CMK (cell line): ENCODE data around the gene PRICKLE2.

Experiments used
- DNase-seq: peaks from one replicate; pipeline ENCODE4 v3.0.0-alpha.2; 2010; ENCODE audit warnings: low read depth

Gene PRICKLE2

DNA sequence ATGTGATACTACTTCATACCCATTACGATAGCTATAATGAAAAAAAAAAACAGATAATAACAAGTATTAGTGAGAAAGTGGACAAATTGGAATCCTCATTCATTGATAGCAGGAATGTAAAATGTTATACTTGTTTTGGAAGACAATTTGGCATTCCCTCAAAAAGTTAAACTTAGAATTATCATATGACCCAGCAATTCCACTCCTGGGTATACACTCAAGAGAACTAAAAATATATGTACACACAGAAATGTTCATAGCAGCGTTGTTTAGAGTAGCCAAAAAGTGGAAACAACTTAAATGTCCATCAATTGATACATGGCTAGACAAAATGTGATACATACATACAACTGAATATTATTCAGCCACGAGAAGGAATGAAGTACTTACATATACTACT lies 69.9 kb downstream of the PRICKLE2 start:
- no peak for DNase-seq

- no peak for DNase-seq
These were observed 72.4 kb downstream of the PRICKLE2 start for GRCh38 chr3:64152676-64153466.

- no peak for DNase-seq
These were observed 73.2 kb downstream of the PRICKLE2 start for GRCh38 chr3:64152086-64152485.

DNA sequence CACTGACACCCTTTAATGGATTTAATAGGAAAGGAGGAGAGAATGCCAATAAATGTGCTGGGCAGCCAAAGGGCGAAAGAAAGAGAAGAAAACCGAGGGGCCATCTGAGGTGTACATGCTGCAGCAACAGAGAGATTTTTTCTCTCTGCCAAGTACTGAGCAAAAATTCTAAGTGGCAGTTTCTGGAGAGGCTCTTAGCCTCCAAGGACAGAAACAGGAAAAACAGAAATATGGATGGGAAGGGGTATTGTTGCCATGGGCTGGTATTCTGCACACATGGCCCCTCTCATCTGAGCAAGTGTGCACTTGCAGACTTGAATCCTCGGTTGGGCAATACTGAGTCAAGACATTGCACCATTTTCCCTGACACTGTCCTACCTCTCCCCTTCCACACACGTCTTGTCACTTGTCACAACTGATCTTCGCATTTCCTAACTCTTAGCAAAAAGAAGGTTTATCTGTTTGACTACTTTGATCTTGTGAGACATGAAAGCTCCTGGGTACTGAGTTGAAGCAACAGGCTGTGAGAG lies 73.9 kb downstream of the PRICKLE2 start:
- DNase-seq = no peak

DNA sequence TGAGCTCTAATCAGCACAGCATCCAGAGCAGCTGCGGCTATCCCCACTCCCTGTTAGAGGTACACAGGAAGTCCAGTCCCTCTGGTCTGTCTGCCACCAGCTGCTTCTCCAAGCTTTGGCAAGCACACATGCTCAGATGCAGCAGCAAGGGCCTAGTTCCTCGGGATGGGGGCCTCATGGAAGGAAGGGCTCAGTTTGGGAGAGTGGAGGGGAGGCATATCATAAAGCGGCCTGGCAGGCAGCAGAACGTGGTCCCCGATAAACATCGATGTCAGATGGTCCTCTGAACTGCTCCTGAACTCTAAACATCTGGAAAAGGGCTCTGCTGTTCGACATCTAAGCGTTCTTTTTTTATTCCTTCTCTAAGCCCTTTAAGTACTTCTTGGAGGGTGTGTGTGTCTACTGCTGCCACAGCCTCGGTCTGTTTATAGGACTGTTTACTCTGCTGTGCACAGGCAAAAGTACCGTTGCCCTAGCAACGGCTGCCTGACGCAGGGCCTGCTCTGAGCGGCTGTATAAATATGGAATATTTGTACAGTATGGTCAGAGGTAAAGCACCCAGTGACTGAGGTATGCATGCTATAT lies 74.6 kb downstream of the PRICKLE2 start:
- DNase-seq = no peak

- no peak for DNase-seq
These were observed 75.4 kb downstream of the PRICKLE2 start for GRCh38 chr3:64149886-64150285.

- no peak for DNase-seq
These were observed 76.2 kb downstream of the PRICKLE2 start for GRCh38 chr3:64148955-64149653.

DNA sequence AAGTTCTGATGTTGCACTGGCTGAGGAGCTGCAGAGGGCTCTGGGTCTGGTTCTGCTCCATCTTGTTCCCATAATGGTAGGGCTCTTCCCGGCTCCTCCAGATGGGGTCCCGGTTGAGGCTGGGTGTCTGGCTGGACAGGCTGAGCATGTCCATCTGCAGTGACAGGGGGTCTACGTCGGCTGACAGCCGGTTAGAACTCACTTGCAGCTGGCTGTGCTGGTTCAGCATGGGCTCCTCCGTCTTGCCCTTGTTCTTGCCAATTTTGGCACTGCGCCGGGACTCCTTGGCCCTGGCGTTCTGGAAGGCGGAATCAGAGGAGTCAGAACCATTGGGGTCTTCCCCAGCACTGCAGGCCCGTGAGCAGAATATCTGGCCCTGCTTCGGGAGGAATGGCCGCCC lies 78.1 kb downstream of the PRICKLE2 start:
- DNase-seq = no peak

DNA sequence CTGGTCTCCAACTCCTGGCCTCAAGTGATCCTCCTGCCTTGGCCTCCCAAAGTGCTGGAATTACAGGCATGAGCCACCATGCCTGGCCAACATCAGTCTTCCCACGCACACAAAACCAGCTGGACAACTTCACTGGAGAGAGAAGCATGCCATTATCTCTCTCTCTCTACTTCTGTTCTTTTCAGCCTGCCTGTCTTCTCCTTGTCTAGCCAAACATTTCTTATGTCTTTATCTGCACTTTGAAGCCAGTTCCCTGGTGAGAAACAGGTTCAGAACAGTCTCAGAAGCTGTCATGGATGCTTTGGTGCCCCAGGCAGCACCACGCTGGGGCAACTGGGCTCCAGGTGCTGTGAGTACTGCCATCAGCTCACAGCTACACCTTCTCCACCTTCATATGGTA lies 79.8 kb downstream of the PRICKLE2 start:
- no peak for DNase-seq

DNA sequence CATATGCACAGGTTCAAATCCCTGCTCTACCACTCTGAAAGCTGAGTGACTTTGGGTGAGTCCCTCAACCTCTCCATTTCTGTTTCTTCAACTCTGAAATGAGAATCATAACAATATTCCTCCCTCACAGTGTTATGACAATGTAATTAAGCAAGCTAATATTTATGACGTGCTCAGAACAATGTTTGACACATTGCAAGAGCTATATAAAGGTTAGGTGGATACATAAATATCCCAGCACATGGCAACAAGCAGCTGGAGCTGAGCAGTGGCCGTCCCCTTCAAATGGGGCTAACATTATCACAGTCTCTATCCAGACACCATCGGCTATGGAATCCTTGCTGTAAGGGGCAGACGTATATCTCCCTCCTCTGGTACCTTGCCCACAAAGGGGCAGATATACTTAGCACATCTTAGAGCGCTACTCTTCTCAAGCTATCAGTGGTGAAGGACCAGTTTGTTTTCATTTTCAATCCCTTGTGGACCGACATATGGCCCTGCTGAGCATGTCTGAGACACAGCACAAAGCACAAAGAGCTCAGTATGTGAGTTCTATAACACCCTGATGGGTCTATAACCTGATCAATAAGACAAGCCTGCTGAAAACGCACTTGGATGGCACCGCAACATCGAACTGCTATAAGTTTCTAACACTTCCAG lies 80.9 kb downstream of the PRICKLE2 start:
- DNase-seq = no peak

- DNase-seq = no peak
These were observed 81.7 kb downstream of the PRICKLE2 start for GRCh38 chr3:64143409-64144130.

- no peak for DNase-seq
These were observed 83.8 kb downstream of the PRICKLE2 start for GRCh38 chr3:64141476-64141875.

DNA sequence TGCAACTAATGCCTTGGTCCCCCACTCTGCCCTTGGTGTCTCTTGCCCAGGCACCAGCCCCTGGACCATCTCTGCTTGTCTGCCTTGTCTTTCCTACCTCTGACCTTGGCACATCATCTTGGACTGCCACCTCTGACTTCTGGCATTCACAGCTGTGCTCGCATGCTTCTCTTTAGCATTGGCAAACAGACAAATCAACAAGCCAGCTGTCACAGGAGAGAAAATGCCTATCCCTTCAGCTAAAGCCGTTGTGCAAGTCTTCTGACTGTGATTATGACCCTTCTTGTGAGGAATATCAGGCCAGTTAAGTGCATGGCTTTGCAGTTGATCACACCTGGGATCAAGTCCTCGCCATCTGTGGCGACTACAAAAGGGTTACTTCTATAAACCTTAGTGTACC lies 84.6 kb downstream of the PRICKLE2 start:
- no peak for DNase-seq

DNA sequence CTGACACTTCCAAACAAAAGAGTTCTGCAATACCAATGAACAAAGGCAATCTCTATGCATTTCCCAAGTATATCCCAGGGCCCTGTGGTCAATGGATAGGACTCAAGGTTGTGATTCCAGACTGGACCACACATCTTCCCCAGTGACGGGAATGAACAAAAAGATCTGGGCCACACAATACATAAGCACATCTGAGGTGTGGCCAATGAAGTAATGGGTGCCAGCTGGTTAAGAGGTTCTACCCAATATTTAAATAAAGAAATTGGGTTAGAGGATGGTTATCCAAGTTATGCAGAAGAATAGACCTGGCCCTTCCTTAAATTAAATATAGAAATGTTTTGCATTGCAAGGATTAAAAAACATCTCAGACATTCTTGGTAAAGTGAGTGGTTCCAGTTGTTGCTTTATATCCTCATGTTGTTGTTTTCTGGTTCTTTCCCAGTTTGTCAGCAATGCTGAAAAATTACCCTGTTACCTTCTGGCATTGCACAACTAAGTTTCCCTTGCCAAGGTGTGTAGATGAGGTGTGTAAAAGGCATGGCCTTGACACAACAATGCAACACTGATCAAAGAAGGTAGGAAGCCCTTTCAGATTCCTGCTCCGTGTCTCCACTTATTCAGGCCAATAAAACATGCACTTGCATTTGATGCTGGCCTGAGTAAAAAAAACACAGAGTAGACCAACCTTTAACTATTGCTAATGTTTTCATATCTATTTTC lies 86.5 kb downstream of the PRICKLE2 start:
- DNase-seq = no peak

DNA sequence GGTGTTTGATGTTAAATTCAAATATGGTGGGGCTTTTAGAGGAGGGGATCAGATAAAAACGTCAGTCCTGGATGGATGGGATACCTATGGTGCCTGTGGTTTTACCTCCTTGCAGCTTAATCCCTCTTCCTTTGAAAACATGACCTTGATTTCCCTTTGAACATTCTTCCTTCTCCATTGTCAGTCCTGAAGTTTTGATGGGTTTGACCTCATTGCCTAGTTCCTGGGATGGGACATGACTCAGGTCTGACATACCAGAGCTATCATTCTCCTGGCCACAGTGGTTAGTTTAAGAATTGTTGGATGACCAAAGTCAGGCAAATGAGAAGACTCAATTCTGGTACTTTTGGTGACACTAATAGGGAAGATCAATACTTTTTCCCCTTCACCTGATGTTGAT lies 87.2 kb downstream of the PRICKLE2 start:
- no peak for DNase-seq

GRCh38 chr3:64134882-64135281 lies 90.4 kb downstream of the PRICKLE2 start:
- DNase-seq = no peak

DNA sequence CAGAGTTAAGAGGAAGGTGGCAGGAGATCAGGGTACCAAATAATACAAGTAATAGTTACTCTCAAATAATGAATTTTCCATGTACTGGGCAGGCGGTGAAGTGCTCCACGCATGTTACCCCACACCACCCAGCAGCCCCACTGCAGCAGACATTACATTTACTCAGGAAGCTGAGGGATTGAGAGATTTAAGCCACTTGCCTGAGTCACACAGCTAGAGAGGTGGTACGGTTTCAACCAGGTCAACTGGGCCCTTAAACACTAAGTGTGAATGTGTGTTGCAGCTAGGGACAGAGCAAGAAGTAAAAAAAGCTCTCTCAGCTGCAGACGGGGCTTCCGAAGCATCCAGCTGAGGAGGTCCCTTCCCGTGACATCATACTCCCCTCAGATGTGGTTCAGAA lies 91.3 kb downstream of the PRICKLE2 start:
- no peak for DNase-seq

DNA sequence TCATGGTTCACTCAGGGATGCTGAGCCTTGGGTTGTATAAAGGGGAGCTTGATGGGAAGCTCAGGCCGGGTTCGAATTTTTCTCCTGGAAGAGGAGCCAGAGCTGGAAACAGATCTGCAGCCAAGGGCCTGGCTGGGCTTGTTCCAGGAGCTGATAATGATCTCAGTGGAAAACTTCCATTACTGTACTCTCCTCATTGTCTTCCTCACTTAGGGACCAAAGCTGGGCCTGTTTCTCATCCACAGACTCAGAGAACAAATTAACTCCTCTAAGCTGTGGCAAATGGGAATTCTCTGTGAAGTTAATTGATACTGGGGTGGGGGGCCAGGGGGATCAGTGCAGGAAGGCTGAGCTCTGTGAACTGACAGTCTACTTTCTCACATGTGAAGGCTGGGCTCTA lies 92.0 kb downstream of the PRICKLE2 start:
- DNase-seq = no peak

- DNase-seq = no peak
These were observed 93.4 kb downstream of the PRICKLE2 start for GRCh38 chr3:64131725-64132469.

DNA sequence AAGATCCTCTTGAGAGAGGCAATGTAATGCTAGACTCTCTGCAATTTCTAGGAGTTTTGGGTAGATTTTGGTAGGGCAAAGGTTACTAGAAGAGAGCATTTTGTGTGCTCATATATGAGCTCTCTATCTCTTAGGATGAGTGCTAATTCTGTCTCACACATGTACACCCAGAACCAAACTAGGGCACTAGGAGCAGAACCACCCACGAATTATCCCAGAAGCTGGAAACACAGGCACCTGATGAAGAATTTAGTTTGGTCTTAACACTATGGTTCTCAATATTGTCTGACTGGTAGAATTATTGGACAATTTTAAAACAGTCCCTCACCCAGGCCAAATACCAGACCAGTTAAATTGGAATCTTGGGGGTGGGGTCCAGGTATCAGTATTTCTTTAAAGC lies 94.8 kb downstream of the PRICKLE2 start:
- no peak for DNase-seq
